Measurements from ENCODE around the gene ARMC7. TPM values are rescaled to one million over a fixed set of nuclear protein-coding genes. Genes with fewer than 3 reads are reported as not detected.
"Not testable (repeated sequence)": the region's sequence is repeated elsewhere in the genome, so short reads cannot be mapped to it uniquely, and the experiment has no call there.

Gene ARMC7
- total RNA-seq (2014; rRNA removed; shearing (Covaris generic)), result 3.2 and 6.0 TPM in 2 replicates

- DNase-seq (ENCODE audit: low spot score), result peak; percentile 65
Measured at GRCh38 chr17:75109407-75110233, at the start of gene ARMC7. TSS of gene ARMC7 (plus strand) at chr17:75109969. CDS start at chr17:75110289, 320 bp downstream.

DNA sequence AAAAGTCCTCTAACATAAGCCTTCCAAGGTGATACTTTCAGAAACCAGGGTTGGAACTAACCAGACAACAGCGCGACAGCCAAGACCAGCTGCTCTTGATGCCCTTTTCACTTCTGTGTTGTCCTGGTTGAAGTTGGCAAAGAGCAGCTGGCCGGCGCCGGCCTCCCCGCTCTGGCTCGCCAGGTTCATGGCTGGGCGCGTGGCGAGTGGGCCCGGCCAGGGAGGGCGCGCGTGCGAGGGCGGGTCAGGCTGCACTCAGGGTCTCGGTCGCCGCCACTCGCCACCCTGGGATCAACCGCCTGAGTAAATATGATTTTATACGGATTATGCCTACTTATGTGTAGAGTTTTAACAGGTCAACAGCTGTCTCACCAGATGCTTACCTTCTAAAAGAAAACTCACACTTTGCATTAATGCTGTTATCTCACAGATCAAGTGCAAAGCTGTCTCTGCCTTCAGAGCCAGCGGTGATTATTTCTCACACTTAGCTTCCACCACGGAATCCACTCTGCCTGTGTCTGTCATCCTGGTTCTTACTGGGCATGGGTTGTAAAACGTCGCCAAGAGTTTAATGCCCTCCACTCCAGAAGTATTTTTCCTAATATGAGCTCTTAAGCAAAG lies 49.2 kb upstream of the ARMC7 start:
- DNase-seq (ENCODE audit: low spot score), result no peak

DNA sequence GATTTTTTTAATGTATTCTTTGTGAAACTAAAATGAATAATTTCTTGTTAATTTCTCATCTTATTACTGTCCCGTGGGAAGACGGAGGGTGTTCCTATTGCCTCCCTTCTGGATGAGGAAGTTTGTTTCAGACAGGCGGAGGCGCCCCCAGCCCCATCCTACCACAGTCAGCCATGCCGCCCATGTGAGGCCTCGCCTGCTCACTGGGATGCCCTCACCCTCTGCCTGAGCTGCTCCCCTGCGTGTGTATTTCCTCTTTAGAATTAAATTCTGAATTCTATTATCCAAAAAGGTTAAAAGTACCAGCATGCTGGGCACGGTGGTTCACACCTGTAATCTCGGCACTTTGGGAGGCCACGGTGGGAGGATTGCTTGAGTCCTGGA lies 48.7 kb upstream of the ARMC7 start:
- DNase-seq (ENCODE audit: low spot score), result no peak

DNA sequence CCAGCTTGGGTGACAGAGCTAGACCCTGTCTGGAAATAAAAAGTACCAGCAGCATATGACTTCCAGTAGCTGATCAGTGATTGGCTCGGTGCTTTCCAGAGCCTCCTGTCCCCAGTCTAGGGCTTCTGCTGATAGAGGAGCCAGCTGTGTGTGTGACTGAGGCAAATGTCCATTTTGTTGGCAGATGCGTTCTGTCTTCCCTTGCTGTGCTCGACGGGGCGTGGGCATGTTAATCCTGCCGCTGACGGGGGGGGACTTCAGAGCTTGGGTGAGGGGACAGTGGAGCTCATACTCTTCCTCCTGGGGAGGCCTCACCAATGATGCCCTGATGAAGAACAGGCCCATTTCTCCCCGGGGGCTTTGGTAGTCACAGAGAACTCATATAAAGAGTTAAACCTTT lies 48.2 kb upstream of the ARMC7 start:
- DNase-seq (ENCODE audit: low spot score), result no peak

- no peak for DNase-seq (ENCODE audit: low spot score)
Measured at GRCh38 chr17:75063201-75063600, 46.6 kb upstream of the ARMC7 start.

DNA sequence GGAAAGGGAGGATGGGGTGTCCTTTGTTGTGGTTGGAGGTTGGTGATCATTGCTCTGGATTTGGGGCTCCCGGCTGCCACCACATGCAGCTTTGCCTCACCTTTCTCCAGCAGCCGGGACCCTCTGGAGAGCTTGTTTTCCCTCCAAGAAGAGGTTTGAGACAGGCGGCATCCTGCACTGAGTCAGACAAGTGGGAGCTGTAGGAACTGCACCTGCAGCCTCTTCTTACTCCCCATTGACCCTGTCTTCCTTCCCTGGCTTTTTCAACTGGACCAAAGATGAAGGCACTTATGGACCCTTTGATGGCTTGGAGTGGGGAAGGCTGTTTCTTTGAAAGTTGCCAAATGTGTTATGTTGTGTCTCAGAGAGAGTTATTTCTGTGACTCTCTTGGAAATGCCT lies 46.1 kb upstream of the ARMC7 start:
- no peak for DNase-seq (ENCODE audit: low spot score)

DNA sequence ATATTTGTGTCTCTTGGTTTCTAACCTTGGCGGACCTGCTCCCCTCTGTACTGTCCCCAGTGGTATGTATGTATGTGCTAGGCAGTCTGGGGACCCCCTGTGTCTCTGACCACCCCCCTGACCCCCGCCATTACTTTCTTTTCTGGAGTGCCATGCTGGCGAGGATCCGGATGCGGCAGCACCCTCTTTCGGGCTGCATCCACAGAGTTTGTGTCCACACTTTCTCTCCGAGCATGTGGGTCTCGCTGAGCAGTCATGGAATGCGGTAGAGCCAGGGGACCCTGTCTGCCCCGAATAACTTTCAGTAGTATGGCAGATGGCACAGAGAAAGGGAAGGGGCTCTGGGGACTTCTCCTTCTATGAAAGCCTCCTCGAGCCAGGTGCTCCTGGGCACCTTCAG lies 45.7 kb upstream of the ARMC7 start:
- DNase-seq (ENCODE audit: low spot score), result no peak

DNA sequence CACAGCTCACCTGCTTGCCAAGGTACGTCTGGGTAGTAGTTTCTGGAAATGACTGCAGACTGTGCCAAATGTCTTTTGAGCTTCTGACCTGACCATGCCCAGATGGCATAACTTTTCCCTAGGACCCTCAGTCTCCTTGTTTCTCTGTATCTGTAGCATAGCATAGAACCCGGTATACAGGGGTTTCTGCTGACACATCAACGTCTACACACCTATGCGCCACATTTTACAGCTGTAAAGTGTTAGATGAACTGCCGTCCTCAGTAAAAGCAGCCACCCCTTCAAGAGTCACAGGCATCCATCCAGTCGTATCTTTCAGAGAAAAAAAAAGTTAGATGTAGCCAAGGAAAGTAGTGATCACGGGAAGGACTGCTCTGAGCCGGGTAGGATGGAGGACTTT lies 45.3 kb upstream of the ARMC7 start:
- no peak for DNase-seq (ENCODE audit: low spot score)

GRCh38 chr17:75064867-75065561 lies 44.8 kb upstream of the ARMC7 start:
- no peak for DNase-seq (ENCODE audit: low spot score)

- DNase-seq (ENCODE audit: low spot score), result peak; percentile 50
Measured at GRCh38 chr17:75065562-75066151, 44.1 kb upstream of the ARMC7 start.

DNA sequence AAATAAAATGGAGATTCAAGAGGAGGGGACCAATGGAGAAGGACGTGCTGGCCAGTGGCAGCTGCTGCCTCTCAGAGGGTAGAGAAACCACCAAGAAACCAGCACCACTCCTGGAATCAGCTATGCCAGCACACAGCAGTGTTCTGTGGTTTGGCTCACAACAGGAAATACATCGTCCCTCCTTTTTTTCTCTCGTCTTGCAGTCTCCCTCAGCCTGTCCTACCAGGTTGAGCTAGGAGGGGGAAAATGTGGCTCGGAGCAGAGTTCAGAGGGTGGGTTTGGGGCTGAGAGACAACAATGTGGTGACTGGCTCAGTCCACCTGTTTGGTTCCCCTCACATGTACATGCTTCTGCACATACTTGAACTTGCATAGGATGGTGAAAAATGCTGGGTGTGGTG lies 41.9 kb upstream of the ARMC7 start:
- peak; percentile 45 for DNase-seq (ENCODE audit: low spot score)

GRCh38 chr17:75068750-75069149 lies 41.0 kb upstream of the ARMC7 start:
- DNase-seq (ENCODE audit: low spot score), result no peak

GRCh38 chr17:75069783-75070182 lies 40.0 kb upstream of the ARMC7 start:
- peak; percentile 52 for DNase-seq (ENCODE audit: low spot score)

DNA sequence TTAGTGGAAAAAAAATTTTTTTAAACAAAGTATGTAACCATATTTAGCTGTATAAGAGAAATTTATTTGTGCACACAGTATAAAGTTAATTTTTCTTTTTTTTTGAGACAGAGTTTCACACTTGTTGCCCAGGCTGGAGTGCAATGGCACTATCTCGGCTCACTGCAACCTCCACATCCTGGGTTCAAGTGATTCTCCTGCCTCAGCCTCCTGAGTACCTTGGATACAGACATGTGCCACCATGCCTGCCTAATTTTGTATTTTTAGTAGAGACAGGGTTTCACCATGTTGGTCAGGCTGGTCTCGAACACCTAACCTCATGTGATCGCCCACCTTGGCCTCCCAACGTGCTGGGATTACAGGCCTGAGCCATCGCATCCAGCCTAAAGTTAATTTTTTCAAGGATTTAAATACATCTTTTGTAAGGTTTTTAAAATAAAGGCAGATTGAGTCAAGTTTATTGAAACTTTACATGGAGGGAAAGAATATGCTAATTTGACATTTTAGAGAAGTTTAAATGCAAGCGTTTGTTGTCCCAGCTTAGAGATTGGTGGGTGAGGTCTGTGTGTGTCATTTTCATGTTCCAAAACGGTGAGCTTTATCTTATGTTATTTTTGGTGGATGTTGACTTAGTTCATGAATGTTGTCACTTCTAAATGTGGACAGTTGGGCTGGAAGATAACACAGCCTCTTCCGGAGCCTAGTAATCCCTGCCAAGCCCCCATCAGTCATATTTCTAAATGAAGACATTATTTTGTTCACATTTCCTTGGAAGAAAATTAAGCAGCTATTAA lies 38.1 kb upstream of the ARMC7 start:
- not testable (repeated sequence) for DNase-seq (ENCODE audit: low spot score)

DNA sequence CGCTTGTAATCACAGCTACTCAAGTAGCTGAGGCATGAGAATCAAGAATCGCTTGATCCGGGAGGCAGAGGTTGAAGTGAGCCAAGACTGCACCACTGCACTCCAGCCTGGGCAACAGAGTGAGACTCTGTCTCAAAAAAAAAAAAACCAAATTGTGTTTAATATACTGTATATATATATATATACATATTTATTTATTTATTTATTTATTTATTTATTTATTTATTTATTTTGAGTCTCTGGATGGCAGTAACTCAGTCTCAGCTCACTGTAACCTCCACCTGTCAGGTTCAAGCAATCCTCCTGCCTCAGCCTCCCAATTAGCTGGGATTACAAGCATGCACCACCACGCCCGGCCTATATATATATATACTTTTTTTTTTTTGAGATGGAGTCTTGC lies 36.9 kb upstream of the ARMC7 start:
- DNase-seq (ENCODE audit: low spot score), result not testable (repeated sequence)

GRCh38 chr17:75073618-75074047 lies 36.1 kb upstream of the ARMC7 start:
- DNase-seq (ENCODE audit: low spot score), result no peak

- no peak for DNase-seq (ENCODE audit: low spot score)
Measured at GRCh38 chr17:75074532-75074931, 35.2 kb upstream of the ARMC7 start.

DNA sequence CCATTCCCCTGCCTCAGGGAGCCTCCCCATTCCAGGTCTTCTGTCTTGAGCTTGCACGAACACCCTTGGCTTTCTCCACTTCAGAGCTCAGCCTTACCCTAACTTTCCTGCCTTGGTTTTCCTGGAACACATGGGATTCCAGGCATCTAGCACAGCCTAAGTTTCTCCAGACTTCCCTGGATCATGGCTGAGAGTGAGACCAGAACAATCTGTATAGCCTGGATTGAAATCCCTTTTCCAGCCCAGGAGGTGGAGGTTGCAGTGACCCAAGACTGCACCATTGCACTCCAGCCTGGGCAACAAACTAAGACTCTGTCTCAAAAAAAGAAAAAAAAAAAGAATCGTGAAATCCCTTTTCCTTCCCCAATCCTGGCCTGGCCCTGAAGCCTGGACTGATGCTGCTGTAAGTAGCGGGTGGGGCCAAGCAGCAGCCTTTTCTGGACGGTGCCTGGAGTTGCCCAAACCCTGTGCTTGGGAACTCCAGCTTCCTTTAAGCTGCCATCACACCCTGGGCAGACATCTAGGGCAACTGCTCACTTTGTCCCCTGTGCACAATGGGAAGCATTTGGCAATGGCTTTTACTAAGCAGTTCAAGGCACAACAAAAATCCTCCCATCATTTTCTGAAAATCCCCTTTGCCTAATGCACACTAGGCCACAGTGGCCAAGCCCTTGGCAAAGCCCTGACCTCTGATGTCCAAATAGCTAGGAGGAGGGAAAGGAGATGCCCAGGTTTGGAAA lies 34.0 kb upstream of the ARMC7 start:
- no peak for DNase-seq (ENCODE audit: low spot score)

- DNase-seq (ENCODE audit: low spot score), result no peak
Measured at GRCh38 chr17:75077072-75077495, 32.7 kb upstream of the ARMC7 start.

- DNase-seq (ENCODE audit: low spot score), result no peak
Measured at GRCh38 chr17:75077496-75078283, 32.1 kb upstream of the ARMC7 start.

All from A172 (cell line).